Psoas muscle (tissue), 8 donors: ENCODE data around the gene TRIM52. TPM values are rescaled to one million over a fixed set of nuclear protein-coding genes. Genes with fewer than 3 reads are reported as not detected.

ENCODE experiments used
- ATAC-seq, 4 donors: fragments of 200-7000 bp; cut with Tn5 transposase; one replicate each; pipeline ENCODE4 v1.9.1; 2020; ENCODE audit warnings: moderate library complexity in 3 of 4, mild to moderate bottlenecking in 2 of 4
- DNase-seq, 2 donors: peaks; one replicate each; pipeline ENCODE4 v3.0.0-alpha.2; 2020
- H3K27ac ChIP-seq: fragments of 200-600 bp; one replicate; pipeline ENCODE4 v1.8.0; 2022
- H3K27me3 ChIP-seq, 3 donors: fragments of 200-600 bp in 1 of 3; one replicate each; pipeline versions ENCODE4 v1.6.1 to v1.8.0; 2013 to 2022; ENCODE audit warnings: low read length in 2 of 3, mild to moderate bottlenecking in 2 of 3, moderate library complexity in 1 of 3; ENCODE audit not compliant: insufficient read depth in 3 of 3
- H3K36me3 ChIP-seq, 2 donors: fragments of 200-600 bp in 1 of 2; one replicate each; pipeline versions ENCODE4 v1.6.1 to v1.8.0; 2013 to 2022; ENCODE audit warnings: low read depth in 1 of 2, mild to moderate bottlenecking in 1 of 2, moderate library complexity in 1 of 2; ENCODE audit not compliant: insufficient read depth in 1 of 2
- H3K4me1 ChIP-seq: fragments of 200-600 bp; one replicate; pipeline ENCODE4 v1.8.0; 2022
- H3K4me3 ChIP-seq: fragments of 200-600 bp; one replicate; pipeline ENCODE4 v1.8.0; 2022; ENCODE audit warnings: mild to moderate bottlenecking
- H3K9me3 ChIP-seq: fragments of 200-600 bp; one replicate; pipeline ENCODE4 v1.8.0; 2022
- WGBS, 3 donors: extraction: QIAGEN DNeasy Blood & Tissue Kit; methylation state at CpG; one replicate each; pipeline versions ENCODE4 v1.1.6 to v1.1.7; 2013; 5-methylcytosine and 5-hydroxymethylcytosine counted together
- intact Hi-C, 2 donors: fragments of 100-400 bp; cut with DNase I; formaldehyde crosslinking; loops; one replicate each; pipeline versions ENCODE4 v1.11.0 to v1.14.2; 2022
- polyA plus RNA-seq, 3 donors: library from polyadenylated mRNA; stranded (reverse); fragments of 200-250 nt; gene quantifications; one replicate each; pipeline ENCODE4 v1.2.3, GENCODE V29; 2013
- total RNA-seq, 4 donors: library from RNA; stranded (reverse); fragmentation: NEBNext Ultra II Directional in 2 of 4; extraction: Animal tissue kit (Norgen Biotek cat#: 25700) in 2 of 4; gene quantifications; one replicate each; pipeline versions ENCODE4 v1.2.1 to v1.2.4, GENCODE V29; 2021 to 2023
- TF ChIP-seq, protein P1 (sequence below): fragments of 200-600 bp; IDR thresholded peaks from one replicate; pipeline ENCODE4 v1.8.0; 2022; ENCODE audit warnings: antibody characterized with exemption
- donor health status: healthy with polysubstance abuse.
- donor health status: DM: no; HTN: no; CAD: no; lungs with moderate emphysema.
- donor health status: Bipolar disorder and iron deficiency.
- donor health status: healthy.
- donor health status: DM: yes; HTN: yes; CAD: no.
- donor health status: DM: no; HTN: no; CAD: no.
- donor health status: DM: no; HTN: no; CAD: no.
- donor health status: DM: yes; HTN: yes; CAD: no.

The TRIM52 gene
- total and polyA plus RNA-seq, 7 donors: 1.5 to 17.6 (median 4.9) TPM

- Histone ChIP-seq H3K27me3 (no peaks in the 10 kb centered on the region), H3K9me3 (no peaks in the 10 kb centered on the region), H3K36me3 (peaks cover 3 to 33% of the 10 kb centered on the region in 2 donors), H3K4me1 (peaks cover 47% of the 10 kb centered on the region), H3K4me3 (peak overlapping the region; percentile 100), H3K27ac (peak overlapping the region; percentile 99)
- peak; percentile 74 to 84 for DNase-seq
- peak; percentile 67 to 76 (median 72) for ATAC-seq
- WGBS, 3 donors: 0 to 1% (median 1%) methylated on average over 43 to 59 of the region's 59 CpGs
- TF ChIP-seq, protein P1, sequence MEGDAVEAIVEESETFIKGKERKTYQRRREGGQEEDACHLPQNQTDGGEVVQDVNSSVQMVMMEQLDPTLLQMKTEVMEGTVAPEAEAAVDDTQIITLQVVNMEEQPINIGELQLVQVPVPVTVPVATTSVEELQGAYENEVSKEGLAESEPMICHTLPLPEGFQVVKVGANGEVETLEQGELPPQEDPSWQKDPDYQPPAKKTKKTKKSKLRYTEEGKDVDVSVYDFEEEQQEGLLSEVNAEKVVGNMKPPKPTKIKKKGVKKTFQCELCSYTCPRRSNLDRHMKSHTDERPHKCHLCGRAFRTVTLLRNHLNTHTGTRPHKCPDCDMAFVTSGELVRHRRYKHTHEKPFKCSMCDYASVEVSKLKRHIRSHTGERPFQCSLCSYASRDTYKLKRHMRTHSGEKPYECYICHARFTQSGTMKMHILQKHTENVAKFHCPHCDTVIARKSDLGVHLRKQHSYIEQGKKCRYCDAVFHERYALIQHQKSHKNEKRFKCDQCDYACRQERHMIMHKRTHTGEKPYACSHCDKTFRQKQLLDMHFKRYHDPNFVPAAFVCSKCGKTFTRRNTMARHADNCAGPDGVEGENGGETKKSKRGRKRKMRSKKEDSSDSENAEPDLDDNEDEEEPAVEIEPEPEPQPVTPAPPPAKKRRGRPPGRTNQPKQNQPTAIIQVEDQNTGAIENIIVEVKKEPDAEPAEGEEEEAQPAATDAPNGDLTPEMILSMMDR: no peak
- intact Hi-C loops: loop anchor here (1.0 to 5.0 kb wide), 3 partner anchors 17 to 74 kb away; partner anchors contain the start of gene TRIM41 (in 1 of the 2)
These were observed 542 bp upstream of the TRIM52 start for GRCh38 chr5:181261320-181262049.

- intact Hi-C loops: loop anchor here (1.0 to 5.0 kb wide), 3 partner anchors 15 to 73 kb away; no protein-coding TSS in a partner anchor
- DNase-seq (no peak), ATAC-seq (peak in 2 of 4 donors; percentile 0 to 1)
- peaks cover 60% of the 10 kb centered on the region for H3K4me1 ChIP-seq
- H3K27me3 ChIP-seq: no peaks in the 10 kb centered on the region
- WGBS, 3 donors: 0 to 1% (median 1%) methylated on average over 26 of the region's 26 CpGs
- H3K9me3 ChIP-seq: no peaks in the 10 kb centered on the region
- H3K4me3 ChIP-seq: peak overlapping the region; percentile 100
- peaks cover 3 to 43% of the 10 kb centered on the region in 2 donors for H3K36me3 ChIP-seq
- peak overlapping the region; percentile 99 for H3K27ac ChIP-seq
- TF ChIP-seq, protein P1: no peak
These were observed 796 bp downstream of the TRIM52 start for GRCh38 chr5:181259974-181260719.

- WGBS, 3 donors: 14 to 18% (median 18%) methylated on average over 2 of the region's 2 CpGs
- TF ChIP-seq, protein P1: no peak
- peaks cover 69% of the 10 kb centered on the region for H3K4me1 ChIP-seq
These were observed 1.7 kb downstream of the TRIM52 start for GRCh38 chr5:181259283-181259682.

DNA sequence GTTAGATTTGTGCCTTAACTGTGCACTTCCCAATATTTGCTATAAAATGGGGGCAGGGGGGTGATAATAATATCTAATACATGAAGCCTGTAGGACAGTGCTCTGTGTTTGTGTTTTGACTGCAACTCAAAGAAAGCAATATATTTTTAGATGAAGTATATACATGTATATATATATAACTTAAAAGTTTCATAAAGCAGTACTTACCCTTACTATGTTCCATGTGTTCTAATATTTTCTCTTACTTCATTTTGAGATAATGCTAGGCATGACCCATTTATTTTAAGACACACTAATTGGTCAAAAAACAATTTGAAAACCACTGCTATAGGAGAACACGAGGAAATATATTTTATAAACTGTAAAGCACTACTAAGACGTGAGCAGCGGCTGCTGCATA is 2.4 kb downstream of the TRIM52 start:
- DNase-seq (no peak), ATAC-seq (no peak)
- TF ChIP-seq, protein P1: no peak
- H3K36me3 ChIP-seq: peaks cover 6 to 48% of the 10 kb centered on the region in 2 donors
- intact Hi-C loops: no loop called here
- no peaks in the 10 kb centered on the region for H3K9me3 ChIP-seq
- H3K27me3 ChIP-seq: no peaks in the 10 kb centered on the region
- H3K4me3 ChIP-seq: peak overlapping the region; percentile 100
- peaks cover 69% of the 10 kb centered on the region for H3K4me1 ChIP-seq
- H3K27ac ChIP-seq: no peak overlapping the region
- 37 to 57% (median 41%) methylated on average over 3 of the region's 3 CpGs for WGBS, 3 donors

More at GRCh38 chr5:181259283-181259682, 1.7 kb downstream of the TRIM52 start:
- no peaks in the 10 kb centered on the region for H3K9me3 ChIP-seq
- intact Hi-C loops: no loop called here
- DNase-seq: no peak
- peak overlapping the region; percentile 99 for H3K27ac ChIP-seq
- ATAC-seq: no peak
- peaks cover 6 to 48% of the 10 kb centered on the region in 2 donors for H3K36me3 ChIP-seq
- peak overlapping the region; percentile 100 for H3K4me3 ChIP-seq
- H3K27me3 ChIP-seq: no peaks in the 10 kb centered on the region
